ENCODE results near the gene FADS3.

The FADS3 gene

DNA sequence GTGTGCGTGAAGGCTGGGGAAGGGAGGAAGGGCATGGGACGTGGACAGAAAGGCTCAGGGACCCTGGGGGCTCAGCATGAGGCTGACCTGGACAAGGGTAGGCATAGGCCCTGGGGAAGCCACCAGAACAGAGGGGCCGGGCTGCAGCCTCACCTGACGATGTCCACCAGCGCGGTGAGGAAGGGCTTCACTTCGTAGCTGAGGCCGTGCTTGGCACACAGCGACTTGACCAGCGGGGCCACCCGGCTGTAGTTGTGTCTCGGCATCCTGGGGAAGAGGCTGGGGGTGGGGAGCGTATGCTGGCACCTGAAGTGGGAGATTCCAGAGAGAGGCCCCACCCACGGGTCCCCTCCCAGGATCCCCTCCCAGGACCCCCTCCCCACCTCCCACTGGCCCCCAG is 15.6 kb downstream of the FADS3 start:
- no peak for DNase-seq

DNA sequence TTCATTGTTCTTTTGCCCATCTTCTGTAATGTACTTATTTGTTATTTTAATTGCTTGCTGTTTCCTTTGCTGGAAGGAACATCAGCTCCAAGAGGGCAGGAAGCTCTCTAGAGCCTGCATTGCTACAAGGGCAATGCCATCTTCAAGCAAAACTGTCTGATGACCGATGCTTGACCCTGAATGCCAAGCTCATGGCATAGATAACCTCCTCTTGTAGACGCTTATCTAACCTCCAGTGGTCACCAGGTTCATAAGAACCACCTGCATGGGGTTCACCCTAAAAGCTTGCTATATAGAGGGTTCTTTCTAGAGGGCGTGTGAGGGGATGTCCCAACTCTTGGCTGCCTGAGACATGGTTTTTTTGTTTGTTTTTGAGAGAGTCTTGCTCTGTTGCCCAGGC is 16.5 kb downstream of the FADS3 start:
- DNase-seq: no peak

DNA sequence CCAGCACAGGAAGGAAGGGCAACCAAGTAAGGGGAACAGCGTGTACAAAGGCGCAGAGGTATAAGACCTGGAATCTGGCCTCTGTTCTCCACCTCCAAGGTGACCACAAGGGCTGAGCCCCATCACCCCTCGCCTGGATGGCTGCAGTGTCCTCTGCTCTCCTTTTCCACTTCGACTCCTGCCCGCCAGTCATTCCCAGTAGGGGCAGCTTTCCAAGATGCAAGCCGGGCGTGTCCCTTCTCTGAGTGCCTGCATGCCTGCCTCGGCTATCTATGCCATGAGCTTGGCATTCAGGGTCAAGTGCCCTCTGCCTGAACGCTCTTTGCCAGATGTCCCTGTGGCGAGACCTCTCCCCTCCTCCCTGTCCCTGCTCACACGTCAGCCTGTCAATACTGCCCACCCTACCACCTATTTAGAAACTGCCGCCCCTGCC is 17.0 kb downstream of the FADS3 start:
- DNase-seq: no peak

DNA sequence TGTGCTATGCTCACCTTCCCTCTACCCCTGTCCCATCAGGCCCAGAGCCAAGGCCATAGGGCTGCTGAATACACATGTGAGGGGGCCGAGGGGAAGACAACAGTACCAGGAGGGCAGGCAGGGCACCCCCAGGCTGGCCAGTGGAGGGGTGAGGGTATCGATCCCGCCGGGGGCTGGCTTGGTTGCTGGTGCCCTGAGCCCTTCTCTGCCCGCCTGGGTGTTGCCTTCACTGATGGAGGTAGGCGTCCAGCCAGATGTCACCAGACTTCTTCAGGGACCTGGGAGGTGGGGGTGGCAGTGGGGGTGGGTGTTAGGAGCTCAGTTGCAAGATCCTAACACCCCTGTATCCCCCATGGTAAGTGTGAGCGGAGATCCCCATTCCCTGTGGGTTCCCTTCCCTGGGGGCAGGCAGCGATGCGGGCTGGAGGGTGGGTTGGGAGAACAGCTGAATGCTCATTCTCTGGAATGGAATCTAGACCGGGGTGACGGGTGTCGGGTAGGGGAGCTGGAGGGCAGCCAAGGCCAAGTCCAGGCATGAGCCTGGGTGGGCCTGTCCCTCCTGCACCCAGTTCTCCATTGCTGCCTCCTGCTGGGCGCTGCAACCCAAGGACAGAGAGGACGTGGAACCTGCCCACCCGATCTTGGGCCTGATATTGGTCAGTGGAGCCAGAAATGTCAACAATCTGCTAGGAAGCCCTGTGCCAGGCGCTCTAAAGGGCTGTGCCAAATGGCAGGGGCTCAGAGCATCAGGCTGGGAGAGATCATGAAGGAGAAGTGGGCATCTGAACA is 17.6 kb downstream of the FADS3 start:
- DNase-seq: no peak

DNA sequence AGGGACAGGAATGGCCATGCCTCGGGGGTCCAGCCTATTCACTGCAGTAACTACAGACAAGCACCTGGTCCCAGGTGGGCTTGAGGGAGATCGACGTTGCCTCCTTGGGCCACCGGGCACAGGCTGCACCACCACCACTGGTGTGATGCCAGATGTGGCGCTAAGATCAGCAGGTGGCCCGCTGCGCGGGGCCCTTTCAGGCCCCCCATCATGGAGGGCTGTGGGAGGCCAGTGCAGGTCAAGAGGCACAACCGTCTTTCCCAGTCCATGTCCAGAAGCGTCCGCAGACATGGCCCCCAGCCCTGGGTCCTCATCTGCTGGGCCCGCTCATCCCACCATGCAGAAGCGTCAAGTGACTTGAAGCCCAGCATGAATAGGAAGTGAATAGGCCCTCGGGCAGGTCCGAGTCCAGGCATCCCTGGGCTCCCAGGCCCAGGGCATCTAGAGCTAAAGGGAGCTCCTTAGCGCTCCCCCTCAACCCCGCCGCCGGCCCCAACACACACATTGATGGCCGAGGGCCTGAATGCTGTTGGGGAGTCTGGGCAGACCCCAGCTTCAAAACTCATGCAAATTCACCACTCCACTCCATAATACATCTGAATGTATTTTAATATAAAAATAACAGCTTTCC is 18.3 kb downstream of the FADS3 start:
- DNase-seq: no peak

DNA sequence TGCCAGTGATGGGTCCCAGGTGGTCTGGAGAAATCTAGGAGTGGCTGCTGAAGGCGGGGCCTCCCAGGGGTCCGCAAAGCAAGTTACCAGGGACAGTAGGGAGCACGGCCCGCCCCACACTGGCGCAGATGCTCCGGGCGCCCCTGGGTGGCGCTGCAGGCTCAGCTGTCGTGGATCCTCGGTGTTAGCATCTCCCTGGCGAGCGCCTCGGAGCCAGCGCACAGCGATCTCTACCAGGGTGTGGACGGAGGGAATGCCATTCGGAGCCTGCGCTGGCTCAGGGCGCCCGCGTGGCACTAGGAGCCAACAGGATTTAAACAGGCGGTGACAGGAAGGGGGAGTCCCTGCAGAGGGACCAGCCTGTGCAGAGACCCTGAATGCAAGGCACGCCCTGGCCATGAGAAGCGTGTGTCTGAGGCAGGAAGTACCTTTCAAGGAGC is 20.2 kb downstream of the FADS3 start:
- peak; percentile 76 for DNase-seq

DNA sequence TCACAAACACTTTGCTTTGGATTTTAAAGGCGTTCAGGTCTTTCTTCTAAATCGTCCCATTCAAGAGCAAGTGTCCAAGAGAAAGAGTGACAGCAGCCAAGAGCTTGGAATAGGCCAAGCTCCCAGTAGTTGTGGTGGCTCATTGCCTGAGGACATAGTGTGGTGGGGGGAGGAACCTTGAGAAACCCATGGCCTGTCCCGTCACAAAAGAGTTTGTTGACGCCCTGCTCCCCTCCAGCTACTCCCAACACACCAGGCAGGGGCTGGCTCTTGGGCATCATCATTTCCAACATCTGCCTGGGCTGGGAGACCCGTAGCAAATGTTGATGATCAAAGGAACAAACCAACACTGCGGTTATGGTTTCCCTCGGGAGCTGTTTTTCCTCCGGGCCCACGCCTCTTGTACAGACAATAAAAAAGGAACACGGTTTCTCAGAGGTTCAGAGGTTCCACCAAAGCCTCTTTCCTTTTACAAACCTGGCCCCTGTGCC is 20.8 kb downstream of the FADS3 start:
- DNase-seq: no peak

DNA sequence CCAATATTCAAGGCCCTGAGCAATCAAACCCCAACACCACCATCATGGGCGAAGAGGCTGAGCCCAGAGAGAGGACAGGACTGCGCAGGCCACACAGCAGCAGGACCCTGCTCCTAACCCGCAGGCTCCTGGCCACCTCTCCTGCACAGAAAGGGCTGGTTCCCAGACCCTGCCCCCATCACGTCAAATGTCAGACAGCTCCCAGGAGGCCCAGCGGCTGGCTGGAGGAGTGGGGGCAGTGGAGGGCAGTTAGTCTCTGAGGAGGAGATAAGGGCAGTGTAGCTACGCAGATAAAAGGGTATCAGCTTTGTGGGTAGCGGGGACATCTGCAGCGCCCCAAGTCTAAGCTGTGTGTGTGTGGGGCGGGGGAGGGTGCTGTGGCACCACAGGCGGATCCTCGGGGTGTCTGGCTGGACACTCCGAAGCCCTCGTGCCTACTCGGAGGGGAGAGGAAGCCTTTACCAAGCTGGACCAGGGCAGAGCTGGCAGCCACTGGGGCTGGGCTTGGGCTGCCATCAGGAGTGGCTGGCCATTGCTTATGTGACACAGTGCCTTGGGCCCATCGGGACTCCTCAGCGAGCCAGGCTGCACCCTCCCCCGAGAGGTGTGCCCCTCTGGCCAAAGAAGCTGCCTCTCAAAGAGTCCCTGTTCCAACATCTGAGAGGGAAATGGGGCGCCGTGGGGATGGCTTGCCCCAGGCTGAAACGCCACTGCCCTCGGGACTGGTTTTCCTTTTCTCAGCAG is 21.5 kb downstream of the FADS3 start:
- DNase-seq: no peak

DNA sequence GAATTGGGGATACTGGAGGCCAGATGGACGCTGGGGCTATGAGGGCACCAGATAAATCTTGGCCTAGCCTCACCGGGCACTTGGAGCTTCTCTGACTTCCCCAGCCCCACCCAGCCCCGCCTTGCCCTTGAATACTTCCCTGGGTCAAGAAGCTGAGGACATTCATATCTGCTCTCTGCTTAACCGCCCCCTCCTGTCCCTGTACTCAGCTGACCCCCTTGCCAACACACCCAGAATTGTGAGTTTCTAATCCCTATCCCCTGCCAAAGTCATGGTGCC is 22.0 kb downstream of the FADS3 start:
- no peak for DNase-seq

DNA sequence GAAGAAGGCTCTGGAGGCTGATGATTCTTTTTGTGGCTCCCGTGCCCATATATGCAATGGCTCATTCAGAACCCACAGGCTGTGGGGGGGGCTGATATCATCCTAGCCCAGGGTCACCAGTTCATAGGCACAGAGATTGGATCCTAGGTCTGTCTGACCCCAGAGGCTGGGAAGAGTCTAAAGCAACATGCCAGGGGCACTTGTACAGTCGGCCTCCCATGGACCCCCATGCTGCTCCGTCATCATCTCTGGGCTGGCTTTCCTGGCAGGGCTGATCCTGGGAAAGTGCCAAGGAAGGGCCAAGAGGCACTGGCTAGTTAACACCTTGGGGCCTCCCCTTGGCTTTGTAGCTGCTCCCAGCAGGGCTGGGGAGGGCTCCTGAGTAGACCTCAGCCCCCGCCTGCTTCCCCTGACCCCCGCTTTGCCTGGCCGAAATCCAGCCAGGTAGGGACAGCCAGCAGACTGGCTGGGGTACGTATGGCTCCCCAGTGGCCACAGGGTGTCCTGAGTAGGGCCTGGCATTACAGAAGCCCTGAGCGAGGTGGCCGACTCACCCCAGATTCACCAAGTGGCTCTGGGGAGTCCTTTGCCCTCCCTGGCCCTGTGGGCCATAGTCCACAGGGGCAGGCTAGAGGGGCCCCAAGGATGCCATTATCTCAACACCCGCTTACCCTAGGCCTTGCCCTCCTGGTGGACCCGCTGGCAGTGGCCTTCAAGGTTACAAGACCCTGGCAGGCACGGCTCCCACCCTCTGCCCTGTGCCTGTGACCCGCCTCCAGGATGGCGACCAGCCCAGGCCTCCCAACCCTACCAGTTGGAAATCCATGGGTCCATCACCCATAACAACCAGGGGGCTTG is 22.5 kb downstream of the FADS3 start:
- DNase-seq: no peak

DNA sequence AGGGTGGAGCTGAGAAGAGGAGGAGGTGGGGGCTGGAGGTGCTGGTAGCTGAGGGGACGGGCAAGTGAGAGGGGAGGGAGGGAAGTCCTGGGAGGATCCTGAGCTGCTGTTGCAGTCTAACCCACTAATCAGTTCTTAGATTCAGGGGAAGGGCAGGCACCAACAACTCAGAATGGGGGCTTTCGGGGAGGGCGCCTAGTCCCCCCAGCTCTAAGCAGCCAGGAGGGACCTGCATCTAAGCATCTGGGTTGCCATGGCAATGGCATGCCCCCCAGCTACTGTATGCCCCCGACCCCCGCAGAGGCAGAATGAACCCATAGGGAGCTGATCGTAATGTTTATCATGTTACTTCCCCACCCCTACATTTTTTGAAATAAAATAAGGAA is 24.4 kb downstream of the FADS3 start:
- DNase-seq: no peak

DNA sequence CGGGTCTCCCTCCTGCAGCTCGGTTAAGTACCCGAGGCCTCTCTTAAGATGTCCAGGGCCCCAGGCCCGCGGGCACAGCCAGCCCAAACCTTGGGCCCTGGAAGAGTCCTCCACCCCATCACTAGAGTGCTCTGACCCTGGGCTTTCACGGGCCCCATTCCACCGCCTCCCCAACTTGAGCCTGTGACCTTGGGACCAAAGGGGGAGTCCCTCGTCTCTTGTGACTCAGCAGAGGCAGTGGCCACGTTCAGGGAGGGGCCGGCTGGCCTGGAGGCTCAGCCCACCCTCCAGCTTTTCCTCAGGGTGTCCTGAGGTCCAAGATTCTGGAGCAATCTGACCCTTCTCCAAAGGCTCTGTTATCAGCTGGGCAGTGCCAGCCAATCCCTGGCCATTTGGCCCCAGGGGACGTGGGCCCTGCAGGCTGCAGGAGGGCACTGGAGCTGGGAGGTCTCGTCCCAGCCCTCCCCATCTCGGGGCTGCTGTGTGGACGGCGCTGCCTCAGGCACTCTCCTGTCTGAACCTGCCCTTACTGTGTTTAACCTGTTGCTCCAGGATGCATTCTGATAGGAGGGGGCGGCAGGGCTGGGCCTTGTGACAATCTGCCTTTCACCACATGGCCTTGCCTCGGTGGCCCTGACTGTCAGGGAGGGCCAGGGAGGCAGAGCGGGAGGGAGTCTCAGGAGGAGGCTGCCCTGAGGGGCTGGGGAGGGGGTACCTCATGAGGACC is 25.0 kb downstream of the FADS3 start:
- no peak for DNase-seq

DNA sequence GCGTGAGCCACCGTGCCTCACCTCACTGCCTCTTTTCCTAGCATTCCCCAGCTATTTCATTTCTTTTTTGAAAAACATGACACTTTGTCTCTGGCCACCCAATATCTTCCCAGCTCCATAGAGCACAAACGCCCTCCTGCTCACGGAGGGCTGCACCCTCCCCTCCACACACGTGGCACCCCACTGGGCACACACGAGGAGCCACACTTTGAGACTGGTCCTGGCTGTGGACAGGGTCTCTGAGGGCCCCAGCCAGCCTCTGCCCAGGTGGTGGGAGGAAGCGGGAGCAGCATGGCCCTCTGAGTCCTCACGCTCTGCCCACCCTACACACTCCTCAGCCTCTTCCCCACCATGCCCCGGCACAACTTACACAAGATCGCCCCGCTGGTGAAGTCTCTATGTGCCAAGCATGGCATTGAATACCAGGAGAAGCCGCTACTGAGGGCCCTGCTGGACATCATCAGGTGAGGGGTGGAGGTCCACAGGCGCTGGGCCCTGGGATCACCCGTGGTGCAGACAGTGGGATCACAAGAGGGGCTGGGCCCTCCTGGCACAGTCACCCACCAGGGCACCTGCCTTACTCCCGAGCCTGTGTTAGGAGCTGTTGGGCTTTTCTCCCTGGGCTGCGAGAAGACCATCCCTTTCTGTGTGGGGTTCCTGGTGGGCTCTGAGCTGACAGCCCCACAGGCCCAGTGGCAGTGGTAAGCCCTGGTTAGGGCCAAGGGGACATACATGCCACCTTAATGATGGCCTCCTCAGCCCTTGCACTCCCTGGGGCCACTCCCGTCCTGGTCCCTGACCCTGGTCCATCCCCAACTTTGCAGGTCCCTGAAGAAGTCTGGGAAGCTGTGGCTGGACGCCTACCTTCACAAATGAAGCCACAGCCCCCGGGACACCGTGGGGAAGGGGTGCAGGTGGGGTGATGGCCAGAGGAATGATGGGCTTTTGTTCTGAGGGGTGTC is 26.2 kb downstream of the FADS3 start:
- no peak for DNase-seq

DNA sequence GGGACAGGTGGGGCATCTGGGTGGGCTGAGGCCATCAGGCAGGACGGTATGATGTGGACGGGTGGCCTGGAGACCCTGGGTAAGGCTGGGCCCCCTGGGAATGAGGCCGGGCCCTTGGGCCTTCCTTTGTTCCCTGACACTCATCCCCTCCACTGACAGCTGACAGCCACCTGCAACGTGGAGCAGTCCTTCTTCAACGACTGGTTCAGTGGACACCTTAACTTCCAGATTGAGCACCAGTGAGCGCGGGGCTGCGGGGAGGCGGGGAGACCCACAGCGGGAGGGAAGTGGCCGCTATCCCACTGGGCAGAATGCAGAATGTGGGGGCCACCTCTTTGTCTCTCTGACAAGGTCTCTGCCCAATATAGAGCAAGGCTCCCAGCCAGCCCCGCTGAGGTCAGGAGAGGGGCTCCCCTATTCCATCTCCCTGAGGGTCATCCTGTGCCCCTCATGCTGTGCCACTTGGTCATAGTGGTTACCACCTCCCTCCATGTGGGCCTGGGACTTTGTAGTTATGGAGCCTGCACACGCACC is 27.7 kb downstream of the FADS3 start:
- no peak for DNase-seq

DNA sequence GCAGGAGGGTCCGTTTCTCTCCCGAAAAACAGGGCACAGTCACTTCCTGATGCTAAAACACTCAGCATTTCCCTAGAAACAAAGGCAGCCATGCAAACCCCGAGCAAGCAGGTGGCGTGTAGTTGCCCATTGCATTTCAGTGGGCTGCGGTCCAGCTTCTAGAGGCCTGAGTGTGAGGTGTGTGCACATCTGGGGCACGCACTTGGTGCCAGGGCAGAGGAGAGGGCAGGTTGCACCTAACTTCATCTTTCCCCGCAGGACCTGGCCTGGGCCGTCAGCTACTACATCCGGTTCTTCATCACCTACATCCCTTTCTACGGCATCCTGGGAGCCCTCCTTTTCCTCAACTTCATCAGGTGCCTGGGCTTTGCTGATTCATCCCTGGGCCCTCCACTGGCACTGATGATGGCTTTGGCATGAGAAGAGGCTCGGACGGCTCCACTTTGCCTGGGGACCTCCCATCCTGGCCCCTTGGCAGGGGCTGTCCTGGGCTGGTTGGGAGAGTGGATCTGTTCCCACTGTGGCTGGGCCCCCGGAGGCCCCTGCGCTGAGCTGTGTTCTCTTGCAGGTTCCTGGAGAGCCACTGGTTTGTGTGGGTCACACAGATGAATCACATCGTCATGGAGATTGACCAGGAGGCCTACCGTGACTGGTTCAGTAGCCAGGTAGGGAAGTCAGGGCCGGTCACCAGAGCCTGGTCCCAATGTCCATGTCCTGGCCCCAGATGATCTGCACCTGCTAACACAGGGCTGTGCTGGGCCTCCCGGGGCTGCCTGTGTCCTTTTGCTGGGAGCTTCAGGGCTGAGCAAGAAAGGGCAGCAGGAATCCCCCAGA is 28.4 kb downstream of the FADS3 start:
- no peak for DNase-seq

DNA sequence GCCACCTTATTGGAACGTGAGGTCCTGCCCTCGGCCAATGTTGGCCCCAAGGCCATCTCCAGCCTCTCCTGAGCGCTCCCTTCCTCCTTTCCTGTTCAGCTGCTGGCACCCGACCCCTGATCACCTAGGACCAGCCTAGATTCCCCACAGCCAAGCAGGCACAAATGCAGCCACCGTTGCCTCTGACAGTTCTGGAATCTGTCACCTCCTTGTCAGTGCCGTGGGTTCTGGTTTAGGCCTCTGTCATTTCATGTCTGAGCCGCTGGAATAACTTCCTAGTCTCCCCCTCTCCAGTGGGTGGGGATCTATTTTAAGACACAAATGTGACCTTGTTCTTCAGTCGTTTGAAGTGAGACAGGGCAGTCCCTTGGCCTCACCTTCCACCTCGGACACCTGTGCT is 29.7 kb downstream of the FADS3 start:
- no peak for DNase-seq

DNA sequence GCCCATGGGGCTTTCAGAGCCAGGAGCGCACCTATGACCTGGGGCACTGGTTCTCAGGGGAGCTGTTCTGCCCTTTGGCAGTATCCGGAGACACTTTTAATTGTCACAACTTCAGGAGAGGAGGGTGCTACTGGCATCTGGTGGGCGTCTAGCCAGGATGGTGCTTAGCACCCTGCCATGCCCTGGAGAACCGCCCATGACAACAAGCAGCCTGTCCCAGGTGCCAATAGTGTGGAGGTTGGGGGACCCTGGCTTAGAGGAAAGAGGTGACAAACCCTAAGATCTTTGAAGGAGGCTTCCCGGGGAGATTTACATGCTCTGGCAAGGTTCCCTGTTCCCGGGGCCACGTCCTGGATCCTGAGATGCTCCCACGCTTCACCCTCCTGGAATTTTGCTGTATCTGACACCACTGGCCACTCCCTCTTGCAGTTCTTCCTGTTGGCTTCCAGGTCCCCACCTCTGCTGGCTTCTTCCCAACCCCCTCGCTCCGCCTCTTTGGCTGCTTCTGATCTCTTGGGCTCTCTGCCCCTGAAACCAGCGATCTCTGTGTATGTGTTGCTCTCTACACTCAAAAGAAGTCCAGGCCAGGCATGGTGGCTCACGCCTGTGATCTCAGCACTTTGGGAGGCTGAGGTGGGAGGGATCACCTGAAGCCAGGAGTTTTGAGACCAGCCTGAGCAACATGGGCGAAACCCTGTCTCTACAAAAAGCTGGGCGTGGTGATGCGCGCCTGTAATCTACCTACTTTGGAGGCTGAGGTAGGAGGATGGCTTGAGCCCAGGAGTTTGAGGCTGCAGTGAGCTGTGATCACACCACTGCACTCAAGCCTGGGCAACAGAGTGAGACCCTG is 31.1 kb downstream of the FADS3 start:
- DNase-seq: no peak

DNA sequence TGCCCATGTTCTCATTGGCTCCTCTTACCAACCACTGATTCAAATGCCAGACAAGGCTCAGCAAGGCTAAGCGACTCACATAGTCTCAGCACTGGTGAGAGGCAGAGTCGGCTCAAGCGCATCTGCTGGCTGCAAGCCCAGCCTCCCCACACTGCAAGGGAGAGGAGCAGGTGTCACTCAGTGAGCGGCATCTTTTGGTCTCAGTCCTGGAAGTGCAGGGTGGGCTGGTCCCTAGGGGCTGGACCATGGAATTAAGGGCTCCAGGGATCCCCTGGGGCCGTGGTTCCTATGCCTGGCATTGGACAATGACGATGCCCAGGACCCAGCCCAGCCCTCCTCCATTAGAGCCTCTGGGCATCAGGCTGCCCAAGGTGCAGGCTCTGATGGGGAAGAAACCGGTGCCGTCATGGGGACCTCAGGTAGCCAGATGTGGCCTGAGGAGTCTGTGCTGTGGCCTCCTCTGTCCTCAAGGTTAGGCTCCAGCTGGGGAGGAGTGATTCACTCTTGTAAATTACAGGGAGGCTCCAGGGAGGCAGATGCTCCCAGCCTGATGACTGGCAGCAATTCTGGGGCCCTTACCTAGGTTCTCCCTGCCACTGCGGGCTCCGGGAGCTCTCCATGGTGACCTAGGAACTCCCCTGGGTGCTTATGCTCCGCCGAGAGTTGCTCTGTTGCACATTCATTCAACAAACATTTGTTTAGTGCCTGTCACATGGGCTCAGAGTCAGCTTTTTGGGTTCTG is 35.2 kb downstream of the FADS3 start:
- DNase-seq: no peak
